Ishikawa (cell line): Measurements from ENCODE around the gene PDIA5.

Source experiments
- CEBPB ChIP-seq: IDR thresholded peaks from 2 replicates; pipeline ENCODE4 v1.6.1; 2012
- CREB1 ChIP-seq: IDR thresholded peaks from 2 replicates; pipeline ENCODE4 v1.6.1; 2012; ENCODE audit warnings: low read depth
- TEAD4 ChIP-seq: IDR thresholded peaks from 2 replicates; pipeline ENCODE4 v1.6.1; 2012

GRCh38 chr3:123110282-123110975, 43.6 kb downstream of the PDIA5 start:
- TF ChIP-seq CREB1 (no peak), TEAD4 (no peak), CEBPB (no peak)
